Fibroblast of villous mesenchyme (primary cell): ENCODE data around the gene MAFB. TPM values are rescaled to one million over a fixed set of nuclear protein-coding genes. Genes with fewer than 3 reads are reported as not detected.

Experiments
- DNase-seq: peaks from one replicate; pipeline ENCODE4 v3.0.0-alpha.2; 2010; ENCODE audit warnings: low read depth
- H3K4me3 ChIP-seq: 2 replicates; pipeline ENCODE4 v1.5.1; 2011; ENCODE audit warnings: low read depth, mild to moderate bottlenecking, low read length
- CTCF ChIP-seq: IDR thresholded peaks from 2 replicates; pipeline ENCODE4 v1.5.1; 2012; ENCODE audit warnings: low read depth, mild to moderate bottlenecking, low read length; ENCODE audit not compliant: insufficient read depth
- total RNA-seq: library from RNA; depleted of rRNA; stranded (reverse); fragments of >200 nt; gene quantifications from 2 replicates; pipeline ENCODE4 v1.2.3, GENCODE V29; 2012

Gene MAFB
- total RNA-seq, 1 donor: 0.43 TPM

GRCh38 chr20:40714916-40715315 lies 25.9 kb upstream of the MAFB start:
- TF ChIP-seq CTCF: no peak
- no peak overlapping the region for H3K4me3 ChIP-seq
- no peak for DNase-seq

DNA sequence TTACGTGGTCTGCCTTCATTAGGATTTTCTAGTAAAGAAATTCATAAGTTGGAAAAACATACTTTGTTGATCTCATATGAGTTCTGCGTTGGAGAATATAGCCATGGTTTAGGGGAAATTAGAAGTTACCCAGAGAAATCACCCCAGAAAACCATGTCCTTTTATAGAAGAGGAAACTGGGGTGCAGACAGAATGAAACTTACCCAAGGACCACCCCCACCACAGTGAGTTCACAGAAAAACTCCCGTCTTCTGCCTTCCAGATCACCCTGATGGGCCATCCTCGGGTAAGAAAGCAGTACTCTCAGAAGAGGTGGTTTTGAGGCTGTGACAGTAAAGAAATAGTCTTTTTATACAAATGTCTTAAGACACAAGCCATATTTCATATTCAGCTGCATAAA lies 25.1 kb upstream of the MAFB start:
- DNase-seq: no peak
- TF ChIP-seq CTCF: no peak
- H3K4me3 ChIP-seq: no peak overlapping the region

DNA sequence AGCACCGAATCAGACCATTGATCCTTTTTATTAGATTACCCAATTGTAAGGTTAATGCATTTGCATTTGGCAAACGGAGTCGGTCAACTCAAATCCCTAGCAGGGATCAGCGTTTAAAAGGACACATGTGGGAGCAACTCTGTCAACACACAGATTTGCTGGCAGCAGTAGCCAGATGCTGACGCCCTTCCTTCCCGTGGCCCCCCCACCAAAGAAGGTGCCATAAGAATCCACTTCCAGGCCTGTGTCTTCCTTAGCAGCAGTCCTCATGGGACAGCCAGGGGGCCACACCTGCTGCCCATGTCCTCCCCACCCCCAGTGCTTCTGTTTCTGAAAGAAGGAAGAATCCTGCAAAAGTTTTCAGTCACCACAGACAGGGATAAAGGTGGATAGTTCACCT lies 24.5 kb upstream of the MAFB start:
- no peak overlapping the region for H3K4me3 ChIP-seq
- TF ChIP-seq CTCF: no peak
- DNase-seq: no peak

DNA sequence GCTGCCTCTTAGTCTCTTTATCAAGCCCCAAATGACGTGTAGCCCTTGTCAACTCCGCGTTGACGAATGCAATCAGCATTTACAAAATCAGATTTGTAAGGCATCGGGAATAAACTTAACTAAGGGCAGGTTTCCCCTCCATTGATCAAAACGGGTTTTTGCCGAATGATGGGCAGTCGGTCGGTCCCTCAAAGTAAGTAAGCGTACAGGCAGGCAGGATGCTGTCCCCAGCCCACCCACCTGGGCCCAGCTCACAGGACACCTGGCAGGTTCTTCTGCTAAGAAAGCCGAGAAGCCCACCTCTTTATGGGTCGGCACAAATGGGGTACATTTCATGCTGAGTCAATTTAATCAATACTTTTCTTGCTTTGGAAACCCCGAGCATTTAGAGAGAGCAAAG lies 22.0 kb upstream of the MAFB start:
- TF ChIP-seq CTCF: no peak
- DNase-seq: no peak
- no peak overlapping the region for H3K4me3 ChIP-seq

GRCh38 chr20:40710603-40711002 lies 21.6 kb upstream of the MAFB start:
- TF ChIP-seq CTCF: no peak
- no peak for DNase-seq
- no peak overlapping the region for H3K4me3 ChIP-seq

- no peak for TF ChIP-seq CTCF
- no peak for DNase-seq
- no peak overlapping the region for H3K4me3 ChIP-seq
Measured at GRCh38 chr20:40706977-40707582, 18.0 kb upstream of the MAFB start.

GRCh38 chr20:40705413-40705812 lies 16.4 kb upstream of the MAFB start:
- no peak overlapping the region for H3K4me3 ChIP-seq
- no peak for TF ChIP-seq CTCF
- DNase-seq: no peak
